K562 (cell line): ENCODE data around the gene WWP2. TPM values are rescaled to one million over a fixed set of nuclear protein-coding genes. Genes with fewer than 3 reads are reported as not detected.

Experiments
- ATAC-seq: fragments of 200-7000 bp; cut with Tn5 transposase; 3 replicates; pipeline ENCODE4 v1.9.1; 2020; ENCODE audit warnings: moderate library complexity
- BruUV-seq: library from RNA; stranded (reverse); fragments of 400-500 nt; replicated peaks from 2 replicates; lab custom pipeline; 2021; lab: Mats Ljungman, UMichigan
- CTCF ChIA-PET: fragments of 300-600 bp; formaldehyde crosslinking; extraction: SDS; loops from one replicate; lab custom pipeline; 2021; ENCODE audit warnings: low intra/inter-chr PET ratio; lab: Yijun Ruan, JAX
- POLR2A ChIA-PET: fragments of 300-600, 350-650 bp; sonication (Branson Sonifier 250); formaldehyde crosslinking; extraction: SDS; loops from one replicate; lab custom pipeline; 2021; ENCODE audit warnings: antibody characterized with exemption, inconsistent platforms; lab: Yijun Ruan, JAX
- DNase-seq, 4 experiments: peaks; one replicate each; pipeline versions ENCODE4 v3.0.0 to v3.0.0-alpha.2; 2011 to 2018; ENCODE audit warnings: low spot score in 3 of 4, mixed read lengths in 3 of 4; ENCODE audit errors: extremely low read depth in 1 of 4
- FAIRE-seq: peaks from 2 replicates; lab custom pipeline; 2011; peaks lifted over from hg19 to GRCh38; lab: Jason Lieb, UNC
- H2AFZ ChIP-seq: 2 replicates; pipeline ENCODE4 v1.6.0; 2011; ENCODE audit warnings: low read depth, low read length, control low read depth, inconsistent platforms
- H3K27ac ChIP-seq: fragments of 200-600 bp; 3 replicates; pipeline ENCODE4 v1.8.0; 2011; ENCODE audit warnings: low read depth, mild to moderate bottlenecking, control low read depth, inconsistent platforms, low read length, moderate library complexity, mixed read lengths; ENCODE audit errors: extremely low read depth
- H3K27me3 ChIP-seq, 2 experiments: fragments of 300-600 bp in 1 of 2; 2 replicates in 1 of 2; 3 replicates in 1 of 2; pipeline versions ENCODE4 v1.6.0 to v1.8.0; 2011; ENCODE audit warnings: inconsistent platforms in 2 of 2, low read length in 2 of 2, mild to moderate bottlenecking in 1 of 2, mixed read lengths in 1 of 2, moderate library complexity in 1 of 2; ENCODE audit not compliant: control insufficient read depth in 2 of 2, insufficient read depth in 2 of 2
- H3K36me3 ChIP-seq: fragments of 300-600 bp; 3 replicates; pipeline ENCODE4 v1.8.0; 2011; ENCODE audit warnings: mild to moderate bottlenecking, low read length, inconsistent platforms; ENCODE audit not compliant: control insufficient read depth, insufficient read depth
- H3K4me1 ChIP-seq, 2 experiments: fragments of 200-600 bp in 1 of 2; replicated peaks in 1 of 2; 2 replicates in 1 of 2; 3 replicates in 1 of 2; pipeline versions ENCODE4 v1.5.1 to v1.8.0; 2011; ENCODE audit warnings: inconsistent platforms in 2 of 2, low read length in 2 of 2, mild to moderate bottlenecking in 1 of 2, mixed read lengths in 1 of 2, moderate library complexity in 1 of 2; ENCODE audit not compliant: control insufficient read depth in 2 of 2, insufficient read depth in 2 of 2
- H3K4me2 ChIP-seq: 2 replicates; pipeline ENCODE4 v1.6.1; 2011; ENCODE audit warnings: low read length, control low read depth, inconsistent platforms, mixed read lengths; ENCODE audit not compliant: insufficient read depth
- H3K4me3 ChIP-seq: fragments of 200-600 bp; sonication (generic), shearing (Covaris generic); 2 replicates; pipeline ENCODE4 v1.5.1; 2016; ENCODE audit warnings: control low read depth, inconsistent platforms
- H3K79me2 ChIP-seq: fragments of 200-600 bp; 3 replicates; pipeline ENCODE4 v1.8.0; 2011; ENCODE audit warnings: low read length, inconsistent platforms; ENCODE audit not compliant: control insufficient read depth, insufficient read depth
- H3K9ac ChIP-seq, 2 experiments: 2 replicates each; pipeline versions ENCODE4 v1.6.0 to v1.6.1; 2011; ENCODE audit warnings: low read depth in 2 of 2, low read length in 2 of 2, control low read depth in 1 of 2, inconsistent platforms in 1 of 2, mild to moderate bottlenecking in 1 of 2, mixed read lengths in 1 of 2; ENCODE audit not compliant: insufficient read depth in 1 of 2
- H3K9me1 ChIP-seq: one replicate; pipeline ENCODE4 v1.6.0; 2011; ENCODE audit warnings: inconsistent platforms, mild to moderate bottlenecking, low read length, moderate library complexity; ENCODE audit not compliant: control insufficient read depth, insufficient read depth
- H3K9me3 ChIP-seq: replicated peaks from 2 replicates; pipeline ENCODE4 v1.5.1; 2011; ENCODE audit warnings: low read depth, low read length, inconsistent platforms; ENCODE audit not compliant: control insufficient read depth, insufficient read depth
- H4K20me1 ChIP-seq: replicated peaks from 2 replicates; pipeline ENCODE4 v1.6.1; 2011; ENCODE audit warnings: low read length, inconsistent platforms, mixed read lengths; ENCODE audit not compliant: control insufficient read depth, insufficient read depth
- E2F3 ChIP-seq: fragments of 250-450 bp; sonication (Bioruptor Pico); IDR thresholded peaks from 2 replicates; pipeline ENCODE4 v1.4.0; 2020; ENCODE audit warnings: mild to moderate bottlenecking
- ESRRB ChIP-seq: fragments of 250-450 bp; sonication (Bioruptor Pico); IDR thresholded peaks from 2 replicates; pipeline ENCODE4 v1.5.0; 2020; ENCODE audit warnings: mild to moderate bottlenecking, moderate library complexity, borderline replicate concordance
- MEIS2 ChIP-seq: fragments of 450-650 bp; IDR thresholded peaks from 2 replicates; pipeline ENCODE4 v1.6.1; 2014; ENCODE audit warnings: mild to moderate bottlenecking; ENCODE audit not compliant: partially characterized antibody
- MNT ChIP-seq, 2 experiments: fragments of 450-650 bp; conservative IDR thresholded peaks; 2 replicates each; pipeline ENCODE4 v1.6.1; 2017; ENCODE audit warnings: mild to moderate bottlenecking in 2 of 2, moderate library complexity in 2 of 2
- RERE ChIP-seq: sonication (generic); formaldehyde crosslinking; IDR thresholded peaks from 2 replicates; pipeline ENCODE4 v1.8.0; 2023; ENCODE audit warnings: missing genetic modification reagents, mild to moderate bottlenecking, borderline replicate concordance
- RFX7 ChIP-seq: fragments of 250-450 bp; sonication (Bioruptor Pico); IDR thresholded peaks from 2 replicates; pipeline ENCODE4 v1.5.1; 2021; ENCODE audit warnings: mild to moderate bottlenecking
- STAG1 ChIP-seq: sonication (generic); formaldehyde crosslinking; IDR thresholded peaks from 2 replicates; pipeline ENCODE4 v1.5.0; 2020; ENCODE audit warnings: missing genetic modification reagents, borderline replicate concordance
- YY1 ChIP-seq, 3 experiments: IDR thresholded peaks; 2 replicates each; pipeline ENCODE4 v1.6.1; 2011; ENCODE audit warnings: low read length in 2 of 3, mild to moderate bottlenecking in 2 of 3, moderate library complexity in 2 of 3, borderline replicate concordance in 1 of 3, control low read depth in 1 of 3, low read depth in 1 of 3; ENCODE audit not compliant: insufficient read depth in 3 of 3, insufficient replicate concordance in 2 of 3, control insufficient read depth in 1 of 3, insufficient read length in 1 of 3; ENCODE audit errors: extremely low read depth in 1 of 3
- ZFP1 ChIP-seq: fragments of 450-650 bp; formaldehyde crosslinking; IDR thresholded peaks from 2 replicates; pipeline ENCODE4 v1.4.0; 2020; ENCODE audit warnings: mild to moderate bottlenecking, mixed read lengths
- ZKSCAN3 ChIP-seq: fragments of 250-450 bp; sonication (Bioruptor Pico); IDR thresholded peaks from 2 replicates; pipeline ENCODE4 v1.4.0; 2020
- ZNF124 ChIP-seq: sonication (generic); formaldehyde crosslinking; IDR thresholded peaks from 2 replicates; pipeline ENCODE4 v1.8.1; 2022; ENCODE audit warnings: missing genetic modification reagents
- ZNF140 ChIP-seq: fragments of 250-450 bp; sonication (Bioruptor Pico); IDR thresholded peaks from 2 replicates; pipeline ENCODE4 v1.8.0; 2021; ENCODE audit warnings: moderate library complexity, mild to moderate bottlenecking, inconsistent platforms
- ZSCAN29 ChIP-seq: fragments of 450-650 bp; IDR thresholded peaks from 2 replicates; pipeline ENCODE4 v1.6.1; 2017
- WGBS: fragments of 100-300 bp; shearing (Covaris generic); methylation state at CpG from one replicate; pipeline ENCODE4 v1.1.6; 2016; ENCODE audit warnings: low coverage, mixed read lengths; ENCODE audit not compliant: insufficient coverage; ENCODE audit errors: missing lambda C conversion rate; 5-methylcytosine and 5-hydroxymethylcytosine counted together
- in situ Hi-C: fragments of 300-500 bp; cut with MboI; formaldehyde crosslinking; loops from 4 replicates; pipeline ENCODE4 v1.15.0; 2018; ENCODE audit warnings: inconsistent platforms, mixed read lengths
- intact Hi-C: fragments of 100-400 bp; cut with micrococcal nuclease; formaldehyde crosslinking; loops from 2 replicates; pipeline ENCODE4 v1.14.2; 2022
- polyA plus RNA-seq, 8 experiments: library from polyadenylated mRNA; depleted of rRNA in 4 of 8; stranded (reverse) in 5 of 8; unstranded in 3 of 8; fragments of >200 nt; fragmentation: Nextera tagmentation in 2 of 8; fragmentation: Illumina TruSeq in 1 of 8; extraction: Ambion mirVana in 2 of 8; extraction: Trizol in 1 of 8; gene quantifications; 2 replicates each; pipeline versions ENCODE4 v1.2.1 to v1.2.3, GENCODE V29; 2011 to 2014; ENCODE audit warnings: inconsistent platforms in 1 of 8, missing spikeins in 1 of 8
- total RNA-seq, 7 experiments: library from RNA; depleted of rRNA in 6 of 7; stranded (reverse); fragments of >200 nt in 6 of 7; fragmentation: Illumina TruSeq in 2 of 7; extraction: Trizol in 2 of 7; gene quantifications; 2 replicates each; pipeline versions ENCODE4 v1.2.1 to v1.2.3, GENCODE V29; 2011 to 2021; ENCODE audit warnings: low replicate concordance in 1 of 7
- TF ChIP-seq, protein P1 (sequence below), 2 experiments: fragments of 450-650 bp in 1 of 2; sonication (generic) in 1 of 2; formaldehyde crosslinking; conservative IDR thresholded peaks; 2 replicates each; pipeline versions ENCODE4 v1.4.0 to v1.8.1; 2020 to 2022; ENCODE audit warnings: mild to moderate bottlenecking in 1 of 2, missing genetic modification reagents in 1 of 2

Gene WWP2
- total and polyA plus RNA-seq, 9 of the 15 experiments (the other 6 are each of a cell fraction or from before 2014, with no cell fraction given) = 1.9 to 34.4 (median 14.6) TPM

DNA sequence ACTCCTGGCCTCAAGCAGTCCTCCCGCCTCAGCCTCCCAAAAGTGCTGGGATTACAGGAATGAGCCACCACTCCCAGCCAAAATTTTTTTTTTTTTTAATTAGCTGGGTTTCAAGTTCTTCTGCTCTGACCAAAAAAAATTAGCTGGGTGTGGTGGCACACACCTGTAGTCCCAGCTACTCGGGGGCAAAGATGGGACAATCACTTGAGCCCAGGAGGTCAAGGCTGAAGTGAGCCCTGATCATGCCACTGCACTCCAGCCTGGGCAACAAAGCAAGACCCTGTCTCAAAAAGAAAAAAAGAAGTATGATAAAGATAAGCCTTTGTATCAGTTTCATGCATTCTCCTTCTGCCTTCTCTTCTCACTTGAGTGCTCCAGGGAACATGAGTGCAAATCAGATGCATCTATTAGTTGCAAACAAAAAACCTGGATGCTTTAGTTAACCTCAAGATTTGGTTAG lies 37.7 kb upstream of the WWP2 start:
- peaks cover 57% of the 10 kb centered on the region for H3K79me2 ChIP-seq
- no peak overlapping the region for H2AFZ ChIP-seq
- no TSS peak for BruUV-seq
- WGBS = 100% methylated on average over 2 of the region's 2 CpGs
- peaks cover 6% of the 10 kb centered on the region; the same call in 1 of the 3 replicates for H3K36me3 ChIP-seq
- no peak overlapping the region for H3K9ac ChIP-seq
- CTCF ChIA-PET = no interaction called here
- H3K9me1 ChIP-seq = no peaks in the 10 kb centered on the region
- ATAC-seq (no peak), FAIRE-seq (no peak), DNase-seq (no peak)
- peak overlapping the region; percentile 97; the same call in 1 of the 3 replicates for H3K27ac ChIP-seq
- H4K20me1 ChIP-seq = no peaks in the 10 kb centered on the region
- H3K4me2 ChIP-seq = peak overlapping the region; percentile 13; the same call in 1 of the 2 replicates
- H3K4me3 ChIP-seq = no peak overlapping the region
- H3K9me3 ChIP-seq = no peaks in the 10 kb centered on the region
- peaks cover 26 to 44% of the 10 kb centered on the region in 2 experiments; a peak in 4 of 5 replicates for H3K4me1 ChIP-seq
- intact Hi-C loops = no loop called here
- in situ Hi-C loops = no loop called here
- H3K27me3 ChIP-seq = no peaks in the 10 kb centered on the region; a peak in 1 of 5 replicates
- POLR2A ChIA-PET = interaction anchor here (0.7 to 8.6 kb wide), 13 partner anchors 11 to 1198 kb away, joined by 3 to 66 read pairs (median 4); partner anchors contain the start of gene NOB1
- TF ChIP-seq MEIS2 = no peak
- no peak for TF ChIP-seq E2F3 (CRISPR knock-in tag)
- TF ChIP-seq STAG1 (CRISPR knock-in tag) = no peak
- TF ChIP-seq ZKSCAN3 (CRISPR knock-in tag) = no peak
- no peak for TF ChIP-seq ZNF140
- TF ChIP-seq ZNF124 (CRISPR knock-in tag) = no peak
- TF ChIP-seq ZSCAN29 = no peak
- TF ChIP-seq YY1 (IDR thresholded peaks at IDR 0.05; ENCODE audit: borderline replicate concordance in 1 of 3, control insufficient read depth in 1 of 3, extremely low read depth in 1 of 3, insufficient read depth in 3 of 3, insufficient read length in 1 of 3, insufficient replicate concordance in 2 of 3, low read depth in 1 of 3, low read length in 2 of 3) = no peak
- no peak for TF ChIP-seq ZFP1 (CRISPR knock-in tag)
- no peak for TF ChIP-seq RFX7
- TF ChIP-seq ESRRB (CRISPR knock-in tag) = no peak
- TF ChIP-seq RERE (CRISPR knock-in tag) = no peak
- TF ChIP-seq MNT (conservative IDR thresholded peaks at IDR 0.05) = no peak
- TF ChIP-seq, protein P1, sequence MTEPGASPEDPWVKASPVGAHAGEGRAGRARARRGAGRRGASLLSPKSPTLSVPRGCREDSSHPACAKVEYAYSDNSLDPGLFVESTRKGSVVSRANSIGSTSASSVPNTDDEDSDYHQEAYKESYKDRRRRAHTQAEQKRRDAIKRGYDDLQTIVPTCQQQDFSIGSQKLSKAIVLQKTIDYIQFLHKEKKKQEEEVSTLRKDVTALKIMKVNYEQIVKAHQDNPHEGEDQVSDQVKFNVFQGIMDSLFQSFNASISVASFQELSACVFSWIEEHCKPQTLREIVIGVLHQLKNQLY (CRISPR knock-in tag; conservative IDR thresholded peaks at IDR 0.05) = no peak
